ENCODE results near the gene LPIN1. TPM values are rescaled to one million over a fixed set of nuclear protein-coding genes. Genes with fewer than 3 reads are reported as not detected.
A peak's percentile ranks its signal among the peaks of the same experiment; 100 is the strongest.

Gene LPIN1
- total RNA-seq, 1 experiment from 2014 or later, result 4.4 TPM

DNA sequence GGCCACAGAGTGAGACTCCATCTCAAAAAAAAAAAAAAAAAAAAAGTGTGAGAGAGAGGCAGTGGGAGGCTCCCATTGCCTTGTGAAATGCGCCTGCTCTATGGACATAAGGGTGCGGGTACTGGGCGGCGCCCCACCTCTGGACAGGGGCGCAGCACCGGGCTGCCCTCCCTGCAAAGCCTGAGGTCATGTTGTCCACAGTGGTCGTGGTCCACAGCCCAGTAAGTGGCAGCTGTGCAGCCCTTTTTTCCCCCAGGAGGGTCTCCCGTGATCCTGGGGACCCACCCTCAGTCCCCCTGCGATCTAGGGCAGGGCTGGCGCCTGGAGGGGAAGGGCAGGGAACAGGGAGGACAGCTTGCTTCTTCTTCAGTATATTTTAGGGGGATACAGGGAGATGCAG, 37.8 kb downstream of the LPIN1 start:
- Mint-ChIP-seq H3K9me3 (no peaks in the 10 kb centered on the region), H3K4me3 (peak overlapping the region in 1 of 2 experiments; percentile 70; a peak in 3 of 5 replicates), H3K27ac (no peak overlapping the region), H3K4me1 (peaks cover 3 to 7% of the 10 kb centered on the region in 2 experiments; a peak in 2 of 4 replicates), H3K36me3 (ENCODE audit: insufficient read depth in 1 of 3, low read depth in 3 of 3) (peaks cover 4 to 14% (median 13%) of the 10 kb centered on the region in 3 experiments; a peak in 6 of 7 replicates), H3K27me3 (ENCODE audit: low read depth) (peaks cover 5% of the 10 kb centered on the region)
- no peak overlapping the region for H4K5ac ChIP-seq (ENCODE audit: insufficient read length, low read depth, low read length)
- TF ChIP-seq, protein P1, sequence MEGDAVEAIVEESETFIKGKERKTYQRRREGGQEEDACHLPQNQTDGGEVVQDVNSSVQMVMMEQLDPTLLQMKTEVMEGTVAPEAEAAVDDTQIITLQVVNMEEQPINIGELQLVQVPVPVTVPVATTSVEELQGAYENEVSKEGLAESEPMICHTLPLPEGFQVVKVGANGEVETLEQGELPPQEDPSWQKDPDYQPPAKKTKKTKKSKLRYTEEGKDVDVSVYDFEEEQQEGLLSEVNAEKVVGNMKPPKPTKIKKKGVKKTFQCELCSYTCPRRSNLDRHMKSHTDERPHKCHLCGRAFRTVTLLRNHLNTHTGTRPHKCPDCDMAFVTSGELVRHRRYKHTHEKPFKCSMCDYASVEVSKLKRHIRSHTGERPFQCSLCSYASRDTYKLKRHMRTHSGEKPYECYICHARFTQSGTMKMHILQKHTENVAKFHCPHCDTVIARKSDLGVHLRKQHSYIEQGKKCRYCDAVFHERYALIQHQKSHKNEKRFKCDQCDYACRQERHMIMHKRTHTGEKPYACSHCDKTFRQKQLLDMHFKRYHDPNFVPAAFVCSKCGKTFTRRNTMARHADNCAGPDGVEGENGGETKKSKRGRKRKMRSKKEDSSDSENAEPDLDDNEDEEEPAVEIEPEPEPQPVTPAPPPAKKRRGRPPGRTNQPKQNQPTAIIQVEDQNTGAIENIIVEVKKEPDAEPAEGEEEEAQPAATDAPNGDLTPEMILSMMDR (conservative IDR thresholded peaks at IDR 0.05), result no peak
- H3K9ac ChIP-seq (ENCODE audit: extremely low read depth, insufficient read length, low read length), result no peak overlapping the region
- DNase-seq, result no peak
- H3K23ac ChIP-seq (ENCODE audit: insufficient read length, low read depth, low read length), result no peak overlapping the region
- no peak overlapping the region for H2BK15ac ChIP-seq (ENCODE audit: low read depth, low read length)
- no peak overlapping the region for H2AK5ac ChIP-seq (ENCODE audit: insufficient read length, low read length)
- H2AFZ ChIP-seq (ENCODE audit: low read length), result no peak overlapping the region
- no CpG with 5 or more reads among the region's 10 CpGs for WGBS (ENCODE audit: extremely low coverage, insufficient read length, low lambda C conversion rate)
- no peak overlapping the region for H4K8ac ChIP-seq (replicated peaks; ENCODE audit: insufficient read length, low read depth, low read length)
- H3K4me1 ChIP-seq (ENCODE audit: insufficient read depth, low read length), result no peaks in the 10 kb centered on the region
- H3K23me2 ChIP-seq (ENCODE audit: insufficient read length, low read depth, low read length, poor library complexity, severe bottlenecking), result no peaks in the 10 kb centered on the region
- no peaks in the 10 kb centered on the region for H3K27me3 ChIP-seq (ENCODE audit: insufficient read depth, low read length)
- no peak overlapping the region for H3T11ph ChIP-seq (ENCODE audit: low read length)
- no peak overlapping the region for H3K18ac ChIP-seq (ENCODE audit: insufficient read length, low read depth, low read length)
- H3K27ac ChIP-seq (ENCODE audit: insufficient read length, low read depth, low read length), result no peak overlapping the region
- H3K4ac ChIP-seq (ENCODE audit: low read depth, low read length), result no peak overlapping the region
- no peaks in the 10 kb centered on the region for H4K20me1 ChIP-seq (ENCODE audit: control insufficient read depth, insufficient read depth, insufficient read length)
- no peak overlapping the region for H4K91ac ChIP-seq (ENCODE audit: insufficient read length, low read depth, low read length)
- H3K56ac ChIP-seq (ENCODE audit: insufficient read length, low read depth, low read length), result no peak overlapping the region
- no peak overlapping the region for H3K4me2 ChIP-seq (ENCODE audit: insufficient read depth, insufficient read length, low read length)
- no peak overlapping the region for H2BK20ac ChIP-seq (ENCODE audit: low read depth, low read length, poor library complexity, severe bottlenecking)
- H2BK120ac ChIP-seq (ENCODE audit: low read depth, low read length, poor library complexity, severe bottlenecking), result no peak overlapping the region
- H2BK12ac ChIP-seq (ENCODE audit: insufficient read length, low read depth, low read length), result no peak overlapping the region
- no peaks in the 10 kb centered on the region for H3K9me3 ChIP-seq (ENCODE audit: control insufficient read depth, low read depth, low read length)
- no peak overlapping the region for H3K14ac ChIP-seq (ENCODE audit: insufficient read depth, low read length)
- no peaks in the 10 kb centered on the region for H3K79me1 ChIP-seq (ENCODE audit: insufficient read depth, low read depth, low read length, poor library complexity, severe bottlenecking)
- no peak overlapping the region for H2BK5ac ChIP-seq (ENCODE audit: insufficient read length, low read length)
- H3K79me2 ChIP-seq (ENCODE audit: insufficient read depth, low read length), result no peaks in the 10 kb centered on the region

All from H9 (cell line).